Lower leg skin (tissue), 4 donors: ENCODE measurements around the gene FAM90A1. TPM values are rescaled to one million over a fixed set of nuclear protein-coding genes. Genes with fewer than 3 reads are reported as not detected.
A peak's percentile ranks its signal among the peaks of the same experiment; 100 is the strongest.
"Not testable (repeated sequence)": the region's sequence is repeated elsewhere in the genome, so short reads cannot be mapped to it uniquely, and the experiment has no call there.

ENCODE experiments used
- DNase-seq, 2 donors: peaks; one replicate each; pipeline ENCODE4 v3.0.0-alpha.2; 2019; ENCODE audit warnings: low spot score in 2 of 2
- H3K4me3 ChIP-seq: fragments of 200-600 bp; sonication (generic); 2 replicates; pipeline ENCODE4 v1.5.1; 2017; ENCODE audit warnings: mild to moderate bottlenecking, low read depth; ENCODE audit not compliant: poor library complexity, severe bottlenecking
- CTCF ChIP-seq, 3 donors: fragments of 450-650 bp; IDR thresholded peaks; one replicate each; pipeline ENCODE4 v1.5.1; 2016; ENCODE audit warnings: antibody characterized with exemption in 3 of 3, mild to moderate bottlenecking in 3 of 3, moderate library complexity in 2 of 3
- POLR2A ChIP-seq, 2 donors: fragments of 450-650 bp; IDR thresholded peaks; one replicate each; pipeline ENCODE4 v1.6.1; 2016 to 2017; ENCODE audit warnings: antibody characterized with exemption in 2 of 2, mild to moderate bottlenecking in 1 of 2, moderate library complexity in 1 of 2
- WGBS, 2 donors: methylation state at CpG; one replicate each; pipeline ENCODE4 v1.1.5; 2018; 5-methylcytosine and 5-hydroxymethylcytosine counted together
- intact Hi-C: fragments of 100-400 bp; cut with DNase I; formaldehyde crosslinking; loops from one replicate; pipeline ENCODE4 v1.15.0; 2023; ENCODE audit warnings: low total_unique reads
- total RNA-seq, 4 donors: library from RNA; depleted of rRNA; stranded (reverse); fragments of >200 nt; gene quantifications; one replicate each; pipeline ENCODE4 v1.1.0, GENCODE V29; 2016

The FAM90A1 gene
- total RNA-seq, 4 donors from 2014 or later = 0.10 to 0.23 TPM; not detected in 2

DNA sequence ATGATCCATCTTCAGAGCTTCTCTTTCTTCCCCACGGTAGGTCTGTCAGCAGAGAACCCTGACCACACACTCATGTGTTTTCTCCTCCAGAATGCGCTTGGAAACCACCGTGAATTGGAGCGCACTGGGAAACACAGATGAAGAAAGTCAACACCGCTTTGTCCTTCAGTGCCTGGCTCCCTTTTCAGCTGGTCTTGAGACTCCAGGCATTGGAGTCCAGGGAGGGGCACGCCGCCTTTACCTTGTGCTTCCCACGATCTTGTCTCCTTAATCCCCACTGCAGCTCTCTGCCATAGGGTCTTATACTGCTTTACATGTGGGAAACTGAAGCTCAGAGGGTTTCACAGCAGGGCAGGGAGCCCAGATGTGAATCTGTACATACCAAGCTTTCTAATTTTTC, 1.1 kb downstream of the FAM90A1 start:
- TF ChIP-seq CTCF (IDR thresholded peaks at IDR 0.05) (no peak), POLR2A (IDR thresholded peaks at IDR 0.05) (no peak)
- DNase-seq = no peak
- intact Hi-C loops = no loop called here
- no peak overlapping the region for H3K4me3 ChIP-seq
- WGBS, 2 donors = 83 to 94% methylated on average over 8 of the region's 8 CpGs

DNA sequence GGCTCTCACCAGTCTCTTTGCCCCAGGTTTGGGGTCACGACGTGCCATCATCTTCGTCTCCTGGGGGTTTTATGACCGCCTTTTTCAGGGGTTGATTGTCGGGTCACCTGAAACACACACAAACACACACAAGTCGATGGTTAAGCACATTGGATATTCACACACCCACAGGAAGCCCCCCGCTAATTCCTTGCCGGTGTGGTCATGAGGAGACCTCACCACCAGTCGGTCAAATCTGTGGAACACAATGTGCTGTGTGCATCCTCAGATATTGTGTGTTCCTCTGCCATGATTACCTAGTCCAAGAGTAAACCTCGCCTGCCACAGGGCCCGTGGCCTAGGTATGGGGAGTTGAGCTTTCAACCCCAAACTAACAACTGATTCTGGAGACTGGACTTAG, 2.6 kb downstream of the FAM90A1 start:
- DNase-seq = peak in 1 of 2 donors; percentile 61
- intact Hi-C loops, H3K4me3 ChIP-seq: not testable (repeated sequence)
- WGBS, 2 donors = 96 to 97% methylated on average over 8 to 10 of the region's 11 CpGs

- intact Hi-C loops, H3K4me3 ChIP-seq: not testable (repeated sequence)
- peak in 1 of 2 donors; percentile 58 for DNase-seq
- 80 to 86% methylated on average over 13 of the region's 13 CpGs for WGBS, 2 donors
Measured at GRCh38 chr12:8223646-8224045, 3.8 kb downstream of the FAM90A1 start.

GRCh38 chr12:8222303-8222702, 5.1 kb downstream of the FAM90A1 start:
- H3K4me3 ChIP-seq, intact Hi-C loops: not testable (repeated sequence)
- peak in 1 of 2 donors; percentile 82 for DNase-seq
- 86 to 90% methylated on average over 10 to 14 of the region's 16 CpGs for WGBS, 2 donors

GRCh38 chr12:8221844-8222243, 5.6 kb downstream of the FAM90A1 start:
- DNase-seq, H3K4me3 ChIP-seq, intact Hi-C loops: not testable (repeated sequence)
- WGBS, 2 donors = 88 to 92% methylated on average over 15 to 20 of the region's 21 CpGs

- intact Hi-C loops, DNase-seq, H3K4me3 ChIP-seq: not testable (repeated sequence)
- 67 to 70% methylated on average over 21 of the region's 21 CpGs for WGBS, 2 donors
Measured at GRCh38 chr12:8221375-8221774, 6.0 kb downstream of the FAM90A1 start.

GRCh38 chr12:8218711-8219382, 8.6 kb downstream of the FAM90A1 start:
- WGBS, 2 donors = 86 to 90% methylated on average over 26 of the region's 26 CpGs
- intact Hi-C loops, H3K4me3 ChIP-seq, DNase-seq: not testable (repeated sequence)

- H3K4me3 ChIP-seq, intact Hi-C loops, DNase-seq: not testable (repeated sequence)
- 90 to 96% methylated on average over 1 of the region's 1 CpG for WGBS, 2 donors
Measured at GRCh38 chr12:8197685-8198308, 29.6 kb downstream of the FAM90A1 start.

DNA sequence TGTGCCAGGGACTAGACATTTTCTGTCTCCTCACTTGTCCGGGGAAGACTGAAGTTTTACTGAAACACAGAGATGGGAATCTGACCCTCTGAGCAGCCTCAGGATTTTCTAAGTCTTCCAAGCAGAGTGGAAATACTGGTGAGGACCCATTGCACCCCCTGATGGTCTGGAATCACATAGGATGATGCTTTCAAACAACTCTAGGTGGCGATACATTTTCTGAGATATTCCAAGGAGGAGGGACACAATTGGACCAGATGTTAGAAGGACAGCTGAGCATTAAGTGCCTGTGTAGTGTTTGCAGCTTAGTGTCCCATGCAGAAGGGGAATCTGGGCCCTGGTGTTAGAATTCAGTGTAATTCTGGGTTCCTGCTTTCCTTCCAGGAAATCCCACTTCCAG, 39.3 kb downstream of the FAM90A1 start:
- intact Hi-C loops, DNase-seq, H3K4me3 ChIP-seq: not testable (repeated sequence)
- WGBS, 2 donors = 82 to 88% methylated on average over 2 of the region's 2 CpGs

- 90% methylated on average over 2 of the region's 28 CpGs; no CpG with 5 or more reads in 1 of the 2 donors for WGBS, 2 donors
- DNase-seq, H3K4me3 ChIP-seq, intact Hi-C loops: not testable (repeated sequence)
Measured at GRCh38 chr12:8184206-8184605, 43.2 kb downstream of the FAM90A1 start.

- WGBS, 2 donors = 97% methylated on average over 13 to 23 of the region's 23 CpGs
- DNase-seq, intact Hi-C loops, H3K4me3 ChIP-seq: not testable (repeated sequence)
Measured at GRCh38 chr12:8183346-8183745, 44.1 kb downstream of the FAM90A1 start.

DNA sequence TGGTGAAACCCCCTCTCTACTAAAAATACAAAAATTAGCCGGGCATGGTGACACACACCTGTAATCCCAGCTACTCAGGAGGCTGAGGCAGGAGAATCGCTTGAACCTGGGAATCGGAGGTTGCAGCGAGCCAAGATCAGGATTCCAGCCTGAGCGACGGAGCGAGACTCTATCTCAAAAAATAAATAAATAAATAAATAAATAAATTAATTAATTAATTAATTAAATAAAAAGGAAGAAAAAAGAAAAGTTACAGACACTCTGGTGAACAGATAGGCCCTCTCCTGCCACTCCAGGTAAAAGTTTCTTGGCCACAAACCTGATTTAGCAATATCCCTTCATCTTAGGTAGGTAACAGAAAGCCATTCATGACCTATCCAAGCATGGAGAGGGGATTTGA, 44.5 kb downstream of the FAM90A1 start:
- H3K4me3 ChIP-seq, DNase-seq, intact Hi-C loops: not testable (repeated sequence)
- WGBS, 2 donors = 96 to 97% methylated on average over 7 of the region's 7 CpGs

- DNase-seq, intact Hi-C loops, H3K4me3 ChIP-seq: not testable (repeated sequence)
Measured at GRCh38 chr12:8181271-8181670, 46.1 kb downstream of the FAM90A1 start.

DNA sequence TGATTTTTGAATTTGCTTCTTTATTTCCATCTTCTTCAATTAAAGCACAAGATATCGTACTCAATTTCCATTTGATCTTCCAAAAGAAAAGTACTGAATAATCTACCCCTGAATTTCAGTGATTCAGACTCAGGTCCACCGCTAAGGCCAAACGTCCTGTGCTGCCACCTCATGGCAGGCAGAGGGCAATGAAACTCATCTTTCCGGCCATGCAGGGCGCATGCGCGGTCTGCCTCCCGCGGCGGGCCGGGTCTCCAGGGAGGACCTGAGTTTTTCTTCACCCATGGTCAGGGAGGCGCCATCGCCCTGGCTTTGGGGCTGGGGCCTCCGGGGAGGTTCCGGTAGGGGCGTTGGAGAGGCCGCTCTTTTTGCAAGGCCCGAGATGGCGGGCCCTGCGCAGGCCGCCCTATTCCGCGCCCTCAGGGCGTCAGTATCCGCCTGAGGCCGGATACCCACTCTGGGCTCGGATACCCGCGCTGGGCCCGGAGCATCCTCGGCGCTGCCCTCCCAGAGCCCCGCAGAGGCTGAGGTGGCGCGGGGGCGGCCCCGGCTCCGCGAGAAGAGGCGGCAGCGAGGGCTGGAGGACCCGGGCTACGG, 47.3 kb downstream of the FAM90A1 start:
- peak overlapping the region; percentile 63 for H3K4me3 ChIP-seq
- WGBS, 2 donors = 0 to 4% methylated on average over 6 to 18 of the region's 43 CpGs
- intact Hi-C loops = not testable (repeated sequence)
- peak; percentile 56 to 89 for DNase-seq
